GM21737 (cell line): ENCODE results near the gene ZNF45.
"Not testable (repeated sequence)": the region's sequence is repeated elsewhere in the genome, so short reads cannot be mapped to it uniquely, and the experiment has no call there.

ENCODE experiments used
- ATAC-seq: cut with Tn5 transposase; IDR thresholded peaks from one replicate; pipeline ENCODE4 v1.9.1; 2021; ENCODE audit warnings: mild to moderate bottlenecking, moderate library complexity; ENCODE audit not compliant: unreplicated experiment

The ZNF45 gene

DNA sequence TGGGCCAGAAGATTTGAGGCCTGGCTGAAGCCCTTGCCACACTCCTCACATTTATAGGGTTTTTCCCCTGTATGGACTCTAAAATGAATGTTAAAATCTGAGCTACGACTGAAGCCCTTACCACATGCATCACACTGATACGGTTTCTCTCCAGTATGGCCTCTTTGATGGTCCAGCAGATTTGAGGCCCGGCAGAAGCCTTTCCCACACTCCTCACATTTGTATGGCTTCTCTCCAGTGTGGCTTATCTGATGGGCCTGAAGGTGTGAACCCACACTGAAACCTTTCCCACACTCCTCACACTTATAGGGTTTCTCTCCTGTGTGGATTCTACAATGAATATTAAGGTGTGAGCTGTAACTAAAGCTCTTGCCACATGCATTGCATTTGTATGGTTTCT, 21.0 kb downstream of the ZNF45 start:
- ATAC-seq = no peak

DNA sequence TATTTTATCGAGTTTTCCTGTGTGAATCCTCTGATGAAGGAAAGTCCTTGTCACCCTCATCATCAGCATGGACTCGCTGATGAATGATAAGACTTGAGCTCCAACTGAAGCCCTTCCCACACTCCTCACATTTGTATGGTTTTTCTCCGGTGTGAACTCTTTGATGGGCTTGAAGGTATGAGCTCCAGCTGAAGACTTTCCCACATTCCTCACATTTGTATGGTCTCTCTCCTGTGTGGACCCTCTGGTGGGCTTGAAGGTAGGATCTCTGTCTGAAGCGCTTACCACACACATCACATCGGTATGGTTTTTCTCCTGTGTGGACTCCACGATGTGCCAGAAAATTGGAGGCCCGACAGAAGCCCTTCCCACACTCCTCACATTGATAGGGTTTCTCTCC, 21.7 kb downstream of the ZNF45 start:
- ATAC-seq = no peak

DNA sequence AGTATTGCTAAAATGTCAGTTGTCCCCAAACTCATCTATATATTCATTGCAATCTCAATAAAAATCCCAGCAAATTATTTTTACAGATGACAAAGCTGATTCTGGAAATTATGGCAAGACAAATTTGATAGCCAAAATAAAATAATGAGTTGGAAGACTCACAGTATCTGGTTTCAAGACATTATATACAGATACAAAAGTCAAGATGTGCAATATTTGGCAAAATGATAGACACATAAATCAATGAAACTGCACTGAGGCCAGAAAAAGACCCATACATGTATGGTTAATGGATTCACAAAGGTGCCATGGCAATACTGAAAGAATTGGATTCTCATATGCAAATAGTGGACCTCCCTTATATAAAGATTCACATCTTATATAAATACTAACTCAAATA, 24.2 kb downstream of the ZNF45 start:
- ATAC-seq = no peak

DNA sequence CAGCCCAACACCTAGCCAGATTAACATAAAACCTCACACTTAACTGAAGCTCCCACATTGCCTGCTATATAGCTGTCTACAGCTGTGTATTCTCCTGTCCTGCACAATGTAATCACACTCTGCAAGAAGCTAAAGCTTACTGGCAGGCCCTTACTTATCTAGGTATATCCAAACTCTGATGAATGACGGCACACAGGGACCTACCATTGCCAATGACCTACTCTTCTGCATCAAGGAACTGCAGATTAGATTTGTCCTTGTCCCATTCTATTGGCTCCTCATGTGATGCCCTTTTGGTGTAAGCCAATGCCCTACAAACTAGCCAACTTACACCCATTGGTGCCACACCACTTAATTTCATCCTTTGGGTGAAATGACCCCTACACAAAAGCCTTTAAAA, 26.4 kb downstream of the ZNF45 start:
- no peak for ATAC-seq

DNA sequence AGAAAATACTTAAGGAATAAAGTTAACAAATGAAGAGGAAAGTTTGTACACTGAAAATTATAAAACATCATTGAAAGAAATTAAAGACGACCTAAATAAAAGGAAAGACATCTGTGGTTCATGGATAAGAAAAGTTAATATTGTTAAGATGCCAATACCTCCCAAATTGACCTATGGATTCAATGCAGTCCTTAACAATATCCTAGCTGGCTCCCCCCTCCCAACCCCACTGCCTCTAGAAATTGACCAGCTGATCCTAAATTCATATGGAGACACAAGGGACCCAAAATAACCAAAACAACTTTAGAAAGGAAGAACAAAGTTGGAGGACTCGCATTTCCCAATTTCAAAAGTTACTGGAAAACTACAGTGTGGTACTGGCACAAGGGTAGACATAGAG, 28.3 kb downstream of the ZNF45 start:
- ATAC-seq = no peak

DNA sequence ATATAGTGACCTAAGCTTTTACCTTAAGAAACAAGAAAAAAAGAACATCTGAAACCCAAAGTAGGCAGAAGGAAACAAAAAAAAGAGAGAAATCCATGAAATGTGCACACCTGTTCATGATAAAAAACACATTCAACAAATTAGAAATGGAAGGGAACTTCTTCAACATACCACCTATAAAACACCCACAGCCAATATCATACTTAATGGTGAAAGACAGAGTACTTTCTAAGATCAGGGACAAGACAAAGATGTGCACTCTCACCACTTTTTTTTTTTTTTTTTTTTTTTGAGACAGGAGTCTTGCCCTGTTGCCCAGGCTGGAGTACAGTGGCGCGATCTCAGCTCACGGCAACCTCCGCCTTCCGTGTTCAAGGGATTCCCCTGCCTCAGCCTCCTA, 29.2 kb downstream of the ZNF45 start:
- ATAC-seq = no peak

DNA sequence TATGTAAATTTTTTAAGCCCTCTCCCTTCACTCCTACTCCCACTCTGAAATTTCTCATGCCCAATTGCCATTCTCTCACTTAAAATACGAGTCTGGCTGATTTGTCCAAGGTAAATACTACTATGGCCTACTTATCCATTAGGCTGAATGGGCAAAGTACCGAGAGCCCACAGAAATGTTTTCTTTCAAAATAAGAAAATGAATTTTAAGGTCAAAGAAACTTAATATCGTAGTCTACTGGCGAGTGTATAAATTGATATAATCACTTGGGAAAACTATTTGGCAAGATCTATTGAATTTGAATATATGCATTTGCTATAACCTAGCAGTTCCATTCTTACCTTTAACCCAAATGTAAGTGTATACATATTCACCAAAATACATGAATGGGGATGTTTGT, 32.7 kb downstream of the ZNF45 start:
- no peak for ATAC-seq

DNA sequence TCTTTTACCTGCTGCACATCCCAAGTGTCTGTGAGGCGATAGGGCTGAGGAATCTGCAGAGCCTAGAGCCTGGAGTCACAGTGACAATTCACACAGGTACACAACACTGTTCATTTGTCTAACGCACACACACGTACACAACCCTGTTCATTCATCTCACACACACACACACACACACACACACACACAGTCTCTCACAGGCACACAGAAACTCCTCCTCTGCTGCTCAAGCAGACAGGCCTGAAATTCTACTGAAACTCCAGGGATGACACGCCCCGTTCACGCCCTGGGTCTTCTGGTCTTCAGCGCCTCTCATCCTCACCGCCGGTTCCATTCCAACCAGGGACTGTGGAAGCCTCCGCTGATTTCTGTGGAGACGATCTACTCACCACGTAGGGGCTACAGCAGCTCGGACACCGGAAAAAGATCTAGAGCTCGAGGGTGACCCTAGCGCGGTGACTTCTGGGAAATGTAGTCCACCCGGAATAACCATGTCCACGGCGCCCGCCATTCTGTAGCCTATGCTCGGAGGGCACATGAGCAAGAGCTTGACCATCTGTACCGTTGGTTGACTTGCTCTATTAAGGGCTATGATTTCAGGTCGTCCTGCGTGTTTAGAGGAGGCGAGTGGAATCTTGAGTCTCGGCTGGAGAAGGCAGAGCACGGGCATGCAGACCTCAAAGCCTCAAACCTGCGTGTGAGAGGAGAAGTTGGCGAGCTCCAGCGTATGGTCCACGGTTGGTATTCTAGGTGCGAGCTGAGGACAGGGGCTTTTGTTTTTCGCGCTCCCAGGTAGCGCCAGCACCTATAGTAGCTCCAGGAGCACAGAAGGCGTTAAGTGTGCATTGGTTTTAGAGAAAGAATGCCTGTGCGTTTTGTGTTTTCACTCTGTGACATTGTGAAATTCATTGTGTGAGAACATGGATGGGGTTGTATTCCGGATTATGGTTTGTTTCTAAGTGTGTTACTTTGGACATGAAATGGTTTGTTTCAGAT, 33.4 kb downstream of the ZNF45 start:
- ATAC-seq = peak; percentile 88

DNA sequence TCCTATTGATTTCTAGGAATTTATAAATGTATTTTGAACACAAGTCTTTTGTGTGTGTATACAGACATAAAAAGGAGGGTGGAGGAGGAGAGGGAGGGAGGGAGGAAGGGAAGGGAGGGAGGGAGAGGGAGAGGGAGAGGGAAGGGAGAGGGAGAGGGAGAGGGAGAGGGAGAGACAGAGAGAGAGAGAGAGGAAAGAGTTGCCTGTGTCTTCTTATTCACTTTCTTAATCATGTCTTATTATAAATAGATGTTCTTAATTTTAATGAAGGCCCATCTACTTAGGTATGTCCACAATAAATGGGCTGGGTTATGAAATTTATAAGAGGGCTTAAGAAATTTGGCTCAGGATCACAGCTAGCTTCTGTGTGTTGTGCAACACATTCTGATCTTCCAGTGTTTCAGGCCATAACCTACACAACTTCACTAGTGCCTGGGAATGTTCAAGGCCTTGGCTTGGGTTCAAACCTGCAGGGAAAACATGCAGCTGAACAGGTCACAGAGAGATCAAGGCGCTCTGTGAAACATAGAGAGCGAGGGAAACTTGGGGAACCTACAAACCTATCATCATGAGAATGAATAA, 39.3 kb downstream of the ZNF45 start:
- no peak for ATAC-seq

DNA sequence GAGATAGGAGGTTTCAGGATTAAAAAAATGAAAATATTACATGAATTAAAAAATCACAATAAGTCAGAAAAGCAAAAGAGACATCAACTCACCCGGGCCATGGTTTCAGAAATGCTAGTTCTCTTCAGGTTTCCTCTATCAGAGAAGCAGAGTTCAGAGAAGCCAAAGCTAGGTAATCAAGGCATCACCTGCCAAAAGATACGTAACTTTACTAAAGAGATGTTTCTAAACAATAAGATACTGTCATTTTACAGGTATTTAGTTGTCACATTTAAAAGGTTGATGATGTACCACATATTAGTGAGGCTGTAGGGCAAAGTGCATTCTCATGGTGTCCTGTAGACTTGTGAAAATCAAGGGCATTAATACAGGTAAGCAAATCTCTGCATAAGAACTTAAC, 51.2 kb downstream of the ZNF45 start, which contains the start of gene ZNF404:
Gene ZNF404 (minus strand): TSS at position 101 of the 400 bp plus-strand sequence.
- ATAC-seq = no peak

DNA sequence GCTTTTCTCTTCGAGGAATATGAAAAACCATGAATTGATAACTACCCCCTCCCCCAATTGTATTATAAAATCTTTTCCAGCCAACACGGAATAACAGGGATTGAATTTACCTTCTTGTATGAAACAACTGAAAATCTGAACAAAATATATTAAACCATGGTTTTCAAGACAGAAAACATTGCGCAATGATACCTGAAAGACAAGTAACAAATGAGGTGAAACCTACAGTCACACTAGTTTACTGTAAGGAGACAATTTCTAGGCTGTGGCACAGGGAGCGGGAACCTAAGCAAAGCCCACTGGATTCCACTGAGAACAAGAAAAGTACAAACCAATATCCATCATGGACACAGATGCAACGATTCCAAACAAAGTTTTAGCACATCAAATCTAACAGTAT, 54.6 kb downstream of the ZNF45 start:
- ATAC-seq = no peak

DNA sequence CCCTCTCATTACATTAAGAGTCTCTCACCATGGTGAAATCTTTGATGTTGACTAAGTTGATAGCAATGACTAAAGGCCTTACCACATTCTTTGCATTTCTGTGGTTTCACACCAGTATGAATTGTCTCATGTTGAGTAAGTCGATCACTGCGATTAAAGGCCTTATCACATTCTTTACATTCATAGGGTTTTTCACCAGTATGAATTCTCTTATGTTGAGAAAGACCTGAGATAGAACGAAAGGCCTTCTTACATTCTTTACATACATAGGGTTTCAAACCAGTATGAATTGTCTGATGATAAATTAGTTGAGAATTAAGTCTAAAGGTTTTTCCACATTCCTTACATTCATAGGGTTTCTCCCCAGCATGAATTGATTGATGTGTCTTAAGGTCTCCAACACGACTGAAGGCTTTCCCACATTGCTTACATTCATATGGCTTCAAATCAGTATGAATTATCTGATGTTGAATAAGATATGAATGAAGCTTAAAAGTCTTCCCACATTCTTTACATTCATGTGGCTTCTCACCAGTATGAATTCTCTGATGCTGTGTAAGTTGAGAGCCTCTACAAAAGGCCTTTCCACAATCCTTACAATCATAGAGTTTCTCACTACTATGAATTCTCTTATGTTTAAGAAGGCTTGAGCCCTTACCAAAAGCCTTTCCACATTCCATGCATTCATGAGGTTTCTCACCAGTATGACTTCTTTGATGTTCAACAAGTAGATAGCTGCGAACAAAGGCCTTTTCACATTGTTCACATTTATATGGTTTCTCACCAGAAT, 62.3 kb downstream of the ZNF45 start:
- no peak for ATAC-seq

DNA sequence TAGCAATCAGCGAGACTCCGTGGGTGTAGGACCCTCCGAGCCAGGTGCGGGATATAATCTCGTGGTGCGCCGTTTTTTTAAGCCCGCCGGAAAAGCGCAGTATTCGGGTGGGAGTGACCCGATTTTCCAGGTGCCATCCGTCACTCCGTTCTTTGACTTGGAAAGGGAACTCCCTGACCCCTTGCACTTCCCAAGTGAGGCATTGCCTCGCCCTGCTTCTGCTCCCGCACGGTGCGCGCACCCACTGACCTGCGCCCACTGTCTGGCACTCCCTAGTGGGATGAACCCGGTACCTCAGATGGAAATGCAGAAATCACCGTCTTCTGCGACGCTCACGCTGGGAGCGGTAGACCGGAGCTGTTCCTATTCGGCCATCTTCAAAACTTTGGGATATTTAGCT, 68.2 kb downstream of the ZNF45 start:
- ATAC-seq = not testable (repeated sequence)
